Measurements from ENCODE around the gene PTPRCAP.
"Not testable (repeated sequence)": the region's sequence is repeated elsewhere in the genome, so short reads cannot be mapped to it uniquely, and the experiment has no call there.

Gene PTPRCAP

GRCh38 chr11:67410984-67411784 lies 26.3 kb downstream of the PTPRCAP start:
- DNase-seq (ENCODE audit: low read depth in 2 of 3, low spot score in 2 of 3): no peak

GRCh38 chr11:67410369-67410831 lies 27.1 kb downstream of the PTPRCAP start:
- DNase-seq (ENCODE audit: low read depth in 2 of 3, low spot score in 2 of 3): no peak

GRCh38 chr11:67409781-67410368 lies 27.6 kb downstream of the PTPRCAP start:
- DNase-seq (ENCODE audit: low read depth in 2 of 3, low spot score in 2 of 3): no peak

GRCh38 chr11:67409261-67409666 lies 28.2 kb downstream of the PTPRCAP start:
- DNase-seq (ENCODE audit: low read depth in 2 of 3, low spot score in 2 of 3): peak in 1 of 3 experiments; percentile 62

GRCh38 chr11:67408437-67409200 lies 28.9 kb downstream of the PTPRCAP start:
- DNase-seq (ENCODE audit: low read depth in 2 of 3, low spot score in 2 of 3): no peak

GRCh38 chr11:67407688-67408163 lies 29.8 kb downstream of the PTPRCAP start:
- DNase-seq (ENCODE audit: low read depth in 2 of 3, low spot score in 2 of 3): no peak

- no peak for DNase-seq (ENCODE audit: low read depth in 2 of 3, low spot score in 2 of 3)
Observed at GRCh38 chr11:67406969-67407687, 30.4 kb downstream of the PTPRCAP start.

- DNase-seq (ENCODE audit: low read depth in 2 of 3, low spot score in 2 of 3): no peak
Observed at GRCh38 chr11:67406420-67406968, 31.0 kb downstream of the PTPRCAP start.

GRCh38 chr11:67405688-67406339 lies 31.7 kb downstream of the PTPRCAP start:
- DNase-seq (ENCODE audit: low read depth in 2 of 3, low spot score in 2 of 3): no peak

- no peak for DNase-seq (ENCODE audit: low read depth in 2 of 3, low spot score in 2 of 3)
Observed at GRCh38 chr11:67405196-67405567, 32.3 kb downstream of the PTPRCAP start.

GRCh38 chr11:67404515-67405195 lies 32.8 kb downstream of the PTPRCAP start:
- DNase-seq (ENCODE audit: low read depth in 2 of 3, low spot score in 2 of 3): no peak

- not testable (repeated sequence) for DNase-seq (ENCODE audit: low read depth in 2 of 3, low spot score in 2 of 3)
Observed at GRCh38 chr11:67403085-67403484, 34.4 kb downstream of the PTPRCAP start.

- DNase-seq (ENCODE audit: low read depth in 2 of 3, low spot score in 2 of 3): not testable (repeated sequence)
Observed at GRCh38 chr11:67402192-67402839, 35.2 kb downstream of the PTPRCAP start.

- DNase-seq (ENCODE audit: low read depth in 2 of 3, low spot score in 2 of 3): peak; percentile 88 to 92 (median 90)
Observed at GRCh38 chr11:67401495-67402191, 35.8 kb downstream of the PTPRCAP start, which contains the start of gene PPP1CA. Gene PPP1CA, minus strand, starts transcription at chr11:67401858. Its CDS starts 76 bp downstream, at chr11:67401782.

- DNase-seq (ENCODE audit: low read depth in 2 of 3, low spot score in 2 of 3): no peak
Observed at GRCh38 chr11:67400942-67401494, 36.5 kb downstream of the PTPRCAP start.

GRCh38 chr11:67400251-67400941 lies 37.1 kb downstream of the PTPRCAP start:
- no peak for DNase-seq (ENCODE audit: low read depth in 2 of 3, low spot score in 2 of 3)
